Erythroblast (primary cell): ENCODE data around the gene ATP2A3.

Experiments
- GATA1 ChIP-seq: IDR thresholded peaks from 2 replicates; pipeline ENCODE4 v1.6.1; 2011; ENCODE audit warnings: low read depth, mild to moderate bottlenecking, control low read depth, low read length, moderate library complexity
- POLR2A ChIP-seq: IDR thresholded peaks from 2 replicates; pipeline ENCODE4 v1.6.1; 2011; ENCODE audit warnings: mild to moderate bottlenecking, low read length

DNA sequence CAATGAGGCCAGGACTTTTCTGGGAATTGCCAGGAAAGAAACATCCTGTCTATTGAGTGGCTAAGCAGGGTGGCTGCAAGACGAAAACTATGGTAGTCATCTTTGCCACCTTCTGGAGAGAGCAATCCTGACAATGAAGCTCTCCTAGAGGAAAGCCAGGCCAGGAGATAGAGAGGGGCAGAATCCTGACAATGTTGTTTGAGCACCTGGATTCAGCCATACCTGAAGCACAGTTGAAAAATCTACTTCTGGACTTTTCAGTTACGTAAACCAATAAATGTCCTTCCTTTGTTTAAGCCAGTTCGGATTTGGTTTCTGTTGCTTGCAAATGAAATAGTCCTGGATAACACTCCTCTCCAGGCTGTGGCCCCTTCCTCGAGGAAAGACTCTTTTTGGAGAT, 57.4 kb downstream of the ATP2A3 start:
- peak; percentile 1 for TF ChIP-seq POLR2A
- TF ChIP-seq GATA1 = no peak
